Activated CD8-positive, alpha-beta memory T cell treated with anti-CD3 and anti-CD28 coated beads for 24 hours (primary cell): ENCODE results near the gene GRIP1.

ENCODE experiments used
- DNase-seq: peaks from one replicate; pipeline ENCODE4 v3.0.0-alpha.2; 2020

Gene GRIP1

GRCh38 chr12:66644151-66644550, 34.7 kb downstream of the GRIP1 start:
- no peak for DNase-seq

GRCh38 chr12:66640691-66641460, 38.0 kb downstream of the GRIP1 start:
- no peak for DNase-seq

GRCh38 chr12:66638666-66639065, 40.2 kb downstream of the GRIP1 start:
- DNase-seq = no peak

GRCh38 chr12:66637699-66638301, 41.1 kb downstream of the GRIP1 start:
- no peak for DNase-seq

GRCh38 chr12:66636771-66637170, 42.1 kb downstream of the GRIP1 start:
- no peak for DNase-seq

- DNase-seq = no peak
Observed at GRCh38 chr12:66633676-66634075, 45.2 kb downstream of the GRIP1 start.

GRCh38 chr12:66629138-66629870, 49.6 kb downstream of the GRIP1 start:
- DNase-seq = no peak

- no peak for DNase-seq
Observed at GRCh38 chr12:66627988-66628317, 50.9 kb downstream of the GRIP1 start.

- DNase-seq = no peak
Observed at GRCh38 chr12:66627270-66627987, 51.4 kb downstream of the GRIP1 start.

GRCh38 chr12:66624806-66625205, 54.1 kb downstream of the GRIP1 start:
- no peak for DNase-seq

- DNase-seq = no peak
Observed at GRCh38 chr12:66623455-66623854, 55.4 kb downstream of the GRIP1 start.

- no peak for DNase-seq
Observed at GRCh38 chr12:66620688-66621087, 58.2 kb downstream of the GRIP1 start.

- no peak for DNase-seq
Observed at GRCh38 chr12:66620026-66620425, 58.9 kb downstream of the GRIP1 start.

- DNase-seq = no peak
Observed at GRCh38 chr12:66617991-66618390, 60.9 kb downstream of the GRIP1 start.

- no peak for DNase-seq
Observed at GRCh38 chr12:66612090-66612775, 66.6 kb downstream of the GRIP1 start.

GRCh38 chr12:66607147-66607546, 71.7 kb downstream of the GRIP1 start:
- DNase-seq = no peak

- DNase-seq = no peak
Observed at GRCh38 chr12:66605293-66605692, 73.6 kb downstream of the GRIP1 start.

GRCh38 chr12:66603981-66604479, 74.8 kb downstream of the GRIP1 start:
- no peak for DNase-seq

- no peak for DNase-seq
Observed at GRCh38 chr12:66603461-66603860, 75.4 kb downstream of the GRIP1 start.

- DNase-seq = no peak
Observed at GRCh38 chr12:66602483-66603143, 76.3 kb downstream of the GRIP1 start.

GRCh38 chr12:66600903-66601302, 78.0 kb downstream of the GRIP1 start:
- DNase-seq = no peak

GRCh38 chr12:66599816-66600215, 79.1 kb downstream of the GRIP1 start:
- no peak for DNase-seq
